LNCaP clone FGC (cell line): ENCODE results near the gene RANGRF.

Experiments
- DNase-seq: peaks from one replicate; pipeline ENCODE4 v3.0.0-alpha.2; 2011; ENCODE audit warnings: low read depth
- H3K4me3 ChIP-seq: 2 replicates; pipeline ENCODE4 v1.5.1; 2011; ENCODE audit warnings: mild to moderate bottlenecking, low read depth, low read length, control low read depth
- TF ChIP-seq, protein P1 (sequence below): IDR thresholded peaks from 2 replicates; pipeline ENCODE4 v1.5.1; 2012; ENCODE audit warnings: mild to moderate bottlenecking; ENCODE audit not compliant: control insufficient read depth, insufficient read depth; ENCODE audit errors: extremely low read depth

Gene RANGRF

DNA sequence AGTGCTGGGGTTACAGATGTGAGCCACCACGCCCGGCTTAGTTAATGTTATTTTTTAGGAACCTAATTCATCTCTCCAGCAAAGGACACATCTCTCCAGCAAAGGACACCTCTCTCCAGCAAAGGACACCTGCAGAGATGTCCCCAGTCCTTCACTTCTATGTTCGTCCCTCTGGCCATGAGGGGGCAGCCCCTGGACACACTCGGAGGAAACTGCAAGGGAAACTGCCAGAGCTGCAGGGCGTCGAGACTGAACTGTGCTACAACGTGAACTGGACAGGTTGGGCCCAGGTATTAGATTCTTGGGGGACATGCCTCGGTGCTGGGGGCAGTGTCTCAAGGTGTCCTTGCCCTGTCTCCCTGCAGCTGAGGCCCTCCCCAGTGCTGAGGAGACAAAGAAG is 34.7 kb upstream of the RANGRF start:
- H3K4me3 ChIP-seq = no peak overlapping the region

DNA sequence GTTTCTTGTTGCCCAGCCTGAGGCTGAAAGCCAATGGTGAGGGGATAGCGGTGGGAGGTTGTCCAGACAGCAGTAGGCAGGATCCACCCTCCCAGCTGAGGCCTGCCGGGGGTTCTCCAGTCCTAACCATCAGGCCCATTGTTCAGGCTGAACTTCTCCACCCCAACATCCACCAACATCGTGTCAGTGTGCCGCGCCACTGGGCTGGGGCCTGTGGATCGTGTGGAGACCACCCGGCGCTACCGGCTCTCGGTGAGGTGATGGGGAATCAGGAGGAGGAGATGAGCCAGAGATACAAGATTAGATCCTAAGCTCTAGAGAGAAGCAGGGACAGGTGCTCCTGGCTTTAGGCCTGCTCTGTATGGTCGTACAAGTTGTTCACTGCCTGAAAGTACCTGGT is 33.6 kb upstream of the RANGRF start:
- TF ChIP-seq, protein P1, sequence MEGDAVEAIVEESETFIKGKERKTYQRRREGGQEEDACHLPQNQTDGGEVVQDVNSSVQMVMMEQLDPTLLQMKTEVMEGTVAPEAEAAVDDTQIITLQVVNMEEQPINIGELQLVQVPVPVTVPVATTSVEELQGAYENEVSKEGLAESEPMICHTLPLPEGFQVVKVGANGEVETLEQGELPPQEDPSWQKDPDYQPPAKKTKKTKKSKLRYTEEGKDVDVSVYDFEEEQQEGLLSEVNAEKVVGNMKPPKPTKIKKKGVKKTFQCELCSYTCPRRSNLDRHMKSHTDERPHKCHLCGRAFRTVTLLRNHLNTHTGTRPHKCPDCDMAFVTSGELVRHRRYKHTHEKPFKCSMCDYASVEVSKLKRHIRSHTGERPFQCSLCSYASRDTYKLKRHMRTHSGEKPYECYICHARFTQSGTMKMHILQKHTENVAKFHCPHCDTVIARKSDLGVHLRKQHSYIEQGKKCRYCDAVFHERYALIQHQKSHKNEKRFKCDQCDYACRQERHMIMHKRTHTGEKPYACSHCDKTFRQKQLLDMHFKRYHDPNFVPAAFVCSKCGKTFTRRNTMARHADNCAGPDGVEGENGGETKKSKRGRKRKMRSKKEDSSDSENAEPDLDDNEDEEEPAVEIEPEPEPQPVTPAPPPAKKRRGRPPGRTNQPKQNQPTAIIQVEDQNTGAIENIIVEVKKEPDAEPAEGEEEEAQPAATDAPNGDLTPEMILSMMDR = no peak
- no peak for DNase-seq

More for the DNA sequence above, 34.7 kb upstream of the RANGRF start:
- DNase-seq = no peak
- TF ChIP-seq, protein P1 = peak; percentile 71

DNA sequence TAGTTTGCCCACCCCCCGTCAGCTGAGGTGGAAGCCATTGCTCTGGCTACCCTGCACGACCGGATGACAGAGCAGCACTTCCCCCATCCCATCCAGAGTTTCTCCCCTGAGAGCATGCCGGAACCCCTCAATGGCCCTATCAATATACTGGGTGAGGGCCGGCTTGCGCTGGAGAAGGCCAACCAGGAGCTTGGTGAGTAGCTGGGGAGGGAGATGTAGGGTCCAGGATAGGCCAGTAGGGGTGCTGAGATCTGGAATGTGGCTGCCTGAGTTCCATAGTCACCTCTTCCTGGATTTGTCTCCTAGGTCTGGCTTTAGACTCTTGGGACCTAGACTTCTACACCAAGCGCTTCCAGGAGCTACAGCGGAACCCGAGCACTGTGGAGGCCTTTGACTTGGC is 33.0 kb upstream of the RANGRF start:
- no peak for DNase-seq
- no peak overlapping the region for H3K4me3 ChIP-seq
- TF ChIP-seq, protein P1 = no peak

More for the DNA sequence above, 33.6 kb upstream of the RANGRF start:
- H3K4me3 ChIP-seq = no peak overlapping the region

DNA sequence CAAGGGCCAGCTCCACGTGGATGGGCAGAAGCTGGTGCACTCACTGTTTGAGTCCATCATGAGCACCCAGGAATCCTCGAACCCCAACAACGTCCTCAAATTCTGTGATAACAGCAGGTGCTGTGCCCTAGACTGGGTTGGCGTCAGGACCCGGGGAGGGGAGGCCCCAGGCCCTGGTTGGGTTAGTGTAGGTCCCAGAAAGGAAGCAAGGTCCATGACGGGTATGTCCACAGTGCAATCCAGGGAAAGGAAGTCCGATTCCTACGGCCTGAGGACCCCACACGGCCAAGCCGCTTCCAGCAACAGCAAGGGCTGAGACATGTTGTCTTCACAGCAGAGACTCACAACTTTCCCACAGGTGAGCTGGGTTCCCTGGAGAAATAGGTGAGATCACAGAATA is 32.2 kb upstream of the RANGRF start:
- TF ChIP-seq, protein P1 = no peak
- H3K4me3 ChIP-seq = no peak overlapping the region
- no peak for DNase-seq

DNA sequence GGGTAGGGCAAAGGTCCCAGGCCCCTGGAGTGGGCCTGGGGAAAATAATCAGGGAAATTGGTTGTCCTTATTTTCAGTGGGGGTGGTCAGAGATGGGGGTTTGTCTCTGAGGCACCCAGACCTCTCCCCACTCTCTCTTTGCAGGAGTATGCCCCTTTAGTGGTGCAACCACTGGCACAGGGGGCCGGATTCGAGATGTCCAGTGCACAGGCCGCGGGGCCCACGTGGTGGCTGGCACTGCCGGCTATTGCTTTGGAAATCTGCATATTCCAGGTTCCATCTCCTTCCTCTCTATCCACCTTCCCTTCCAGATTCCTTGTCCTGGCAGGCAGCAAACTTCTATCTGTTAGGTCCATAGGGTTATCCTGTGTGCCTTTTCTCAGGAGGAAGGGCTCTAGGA is 31.8 kb upstream of the RANGRF start:
- TF ChIP-seq, protein P1 = no peak
- no peak for DNase-seq
- H3K4me3 ChIP-seq = no peak overlapping the region

DNA sequence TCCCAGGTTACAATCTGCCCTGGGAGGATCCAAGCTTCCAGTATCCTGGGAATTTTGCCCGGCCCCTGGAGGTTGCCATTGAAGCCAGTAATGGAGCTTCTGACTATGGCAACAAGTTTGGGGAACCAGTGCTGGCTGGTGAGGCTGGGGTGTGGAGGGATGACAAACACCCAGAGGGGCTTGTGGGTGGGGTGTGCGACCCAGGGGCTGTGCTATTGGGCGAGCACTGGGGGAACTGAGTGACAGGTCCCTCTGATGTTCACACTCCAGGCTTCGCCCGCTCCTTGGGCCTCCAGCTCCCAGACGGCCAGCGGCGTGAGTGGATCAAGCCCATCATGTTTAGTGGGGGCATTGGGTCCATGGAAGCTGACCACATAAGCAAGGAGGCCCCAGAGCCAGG is 30.7 kb upstream of the RANGRF start:
- TF ChIP-seq, protein P1 = no peak
- DNase-seq = no peak
- H3K4me3 ChIP-seq = no peak overlapping the region

DNA sequence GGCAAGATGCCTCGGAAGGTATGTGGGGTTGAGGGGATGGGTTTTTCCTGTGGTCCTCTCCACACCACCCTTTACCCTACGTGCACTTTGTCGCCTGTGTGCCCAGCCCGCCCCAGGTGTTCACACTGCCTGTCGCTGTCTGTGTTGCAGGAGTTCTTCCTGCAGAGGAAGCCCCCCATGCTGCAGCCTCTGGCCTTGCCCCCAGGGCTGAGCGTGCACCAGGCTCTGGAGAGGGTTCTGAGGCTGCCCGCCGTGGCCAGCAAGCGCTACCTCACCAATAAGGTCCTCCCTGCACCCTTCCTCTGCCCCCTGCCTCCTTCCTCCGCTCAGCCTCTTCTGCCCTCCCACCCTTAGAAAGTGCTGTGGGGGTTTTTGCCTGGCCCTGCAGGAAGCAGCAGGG is 24.1 kb upstream of the RANGRF start:
- DNase-seq = no peak
- no peak overlapping the region for H3K4me3 ChIP-seq
- TF ChIP-seq, protein P1 = no peak
